ENCODE data around the gene RTL10.
"Not testable (repeated sequence)": the region's sequence is repeated elsewhere in the genome, so short reads cannot be mapped to it uniquely, and the experiment has no call there.

The RTL10 gene

DNA sequence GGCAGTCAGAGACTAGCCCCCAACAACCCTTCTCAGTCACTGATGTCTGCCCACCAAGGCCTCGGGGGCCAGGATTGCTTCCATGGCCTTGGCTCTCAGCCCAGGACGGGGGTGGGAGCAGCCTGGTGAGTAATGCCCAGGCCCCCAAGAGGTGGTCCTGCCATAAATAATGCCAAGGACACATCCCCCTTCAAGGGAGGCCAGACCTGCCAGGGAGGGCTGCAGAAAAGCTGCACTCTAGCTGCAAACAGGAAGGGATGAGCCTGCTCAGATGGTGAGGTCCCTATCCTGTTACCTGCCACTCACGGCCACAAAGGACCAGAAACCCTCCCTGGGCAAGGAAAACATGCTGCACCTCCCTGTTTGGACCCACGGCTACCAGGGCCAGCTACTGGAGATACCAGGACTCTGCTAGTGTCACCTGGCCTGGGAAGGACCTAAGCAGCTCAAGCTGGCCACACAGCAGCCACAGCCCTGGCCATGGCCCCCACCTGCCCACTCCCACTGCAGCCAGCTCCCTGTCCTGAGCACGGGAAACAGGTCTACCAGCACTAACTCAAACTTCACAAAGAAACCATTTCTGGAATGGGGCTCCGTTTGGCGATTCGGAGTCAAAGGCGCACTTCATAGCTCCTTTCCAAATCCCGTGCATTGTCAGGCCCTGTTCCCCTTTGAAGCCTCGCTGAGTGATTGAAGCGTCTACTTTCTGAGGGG, 12.1 kb downstream of the RTL10 start:
- no peak for DNase-seq

DNA sequence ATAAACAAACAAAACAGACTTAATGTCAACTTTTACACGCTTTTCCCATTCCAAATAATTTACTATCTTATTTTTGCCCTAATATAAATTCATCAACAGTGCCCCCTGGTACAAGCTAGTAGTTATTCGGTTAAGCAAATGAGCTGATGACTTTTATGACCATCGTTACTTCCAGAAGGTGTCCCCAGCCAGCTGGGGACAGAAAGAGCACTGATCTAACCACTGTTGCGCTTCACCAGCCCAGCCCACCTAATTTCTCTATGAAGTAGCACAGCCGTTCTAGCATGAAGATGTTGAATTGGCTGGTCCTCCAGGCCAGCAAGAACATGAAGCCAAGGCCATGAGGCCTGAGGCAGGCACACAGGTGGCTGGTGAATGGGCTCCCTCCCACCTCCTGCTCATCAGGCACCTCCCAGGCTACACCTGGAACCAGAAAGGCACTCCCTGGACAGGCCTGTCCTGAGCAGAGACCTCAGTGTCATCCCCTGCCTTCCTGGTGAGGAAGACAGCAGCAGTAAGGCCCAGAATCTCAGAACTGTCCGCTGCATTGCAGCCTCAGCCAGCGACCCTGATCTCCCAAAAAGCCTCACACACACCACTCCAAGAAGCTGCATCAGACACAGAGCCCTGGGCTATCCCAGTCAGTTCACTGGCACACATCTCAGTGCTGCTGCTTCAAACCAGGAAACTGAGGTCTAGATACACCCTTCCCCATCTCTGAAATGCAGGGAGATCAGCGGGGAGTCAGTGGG, 12.9 kb downstream of the RTL10 start:
- no peak for DNase-seq

DNA sequence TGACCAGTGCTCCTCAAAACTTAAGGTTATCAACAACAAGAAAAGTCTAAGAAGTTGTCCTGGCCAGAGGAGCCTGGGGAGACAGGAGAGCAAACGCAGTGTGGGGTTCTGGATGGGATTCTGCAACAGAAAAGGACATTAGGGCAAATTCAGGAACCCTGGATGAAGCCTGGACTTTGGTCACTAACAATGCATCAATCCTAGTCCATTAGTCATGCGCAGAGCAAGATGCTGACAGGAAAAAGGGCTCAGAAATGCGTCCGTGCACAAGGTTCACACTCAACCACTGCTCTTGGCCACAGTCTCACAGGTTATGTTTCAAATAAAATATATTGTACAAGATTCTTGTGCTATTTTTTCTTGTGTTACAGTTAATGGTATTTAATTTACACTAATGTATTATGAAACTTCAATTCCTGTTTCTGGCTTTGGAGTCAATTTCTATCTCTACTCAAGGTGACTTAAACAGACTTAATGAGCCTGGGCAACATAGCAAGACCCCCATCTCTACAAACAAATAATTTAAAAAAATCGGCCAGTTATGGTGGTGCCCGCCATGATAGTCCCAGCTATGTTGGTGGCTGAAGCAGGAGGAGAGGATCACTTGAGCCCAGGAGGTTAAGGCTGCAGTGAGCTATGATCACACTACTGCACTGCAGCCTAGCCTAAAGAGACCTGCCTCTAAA, 13.6 kb downstream of the RTL10 start:
- no peak for DNase-seq

DNA sequence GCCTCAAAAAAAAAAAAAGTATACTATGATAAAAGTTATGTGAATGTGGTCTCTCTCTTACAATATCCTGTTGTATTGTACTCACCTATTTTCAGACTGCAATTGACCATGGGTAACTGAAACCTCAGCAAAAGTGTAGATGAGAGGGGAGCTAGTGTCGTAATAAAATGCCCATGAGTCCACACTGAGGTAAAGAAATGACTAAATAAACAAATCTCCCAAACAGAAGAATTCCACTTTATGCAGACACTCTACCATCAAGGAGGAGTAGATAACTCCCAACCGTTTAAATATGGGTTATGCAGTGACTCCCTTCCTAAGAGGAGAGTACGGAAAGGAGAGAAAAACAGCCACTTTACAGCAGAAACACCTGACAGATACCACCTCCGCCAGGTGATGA, 14.6 kb downstream of the RTL10 start:
- no peak for DNase-seq

DNA sequence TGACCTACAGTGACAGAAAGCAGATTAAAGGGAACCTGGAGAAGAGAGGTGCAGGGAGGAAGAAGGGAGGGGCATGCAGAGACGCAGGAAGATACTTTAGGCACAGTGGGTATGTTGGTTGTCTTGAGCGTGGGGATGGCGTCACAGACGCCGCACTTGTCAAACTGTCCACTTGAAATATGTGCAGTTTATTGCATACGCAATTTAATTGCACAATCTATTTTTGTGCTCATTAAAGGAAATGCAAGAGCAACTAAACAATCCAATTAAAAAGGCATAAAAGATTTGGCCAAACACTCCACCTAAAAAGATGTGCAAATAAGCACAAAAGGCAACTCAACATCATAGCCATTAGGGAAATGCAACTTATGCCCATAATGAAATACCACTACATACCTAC, 16.8 kb downstream of the RTL10 start:
- no peak for DNase-seq

DNA sequence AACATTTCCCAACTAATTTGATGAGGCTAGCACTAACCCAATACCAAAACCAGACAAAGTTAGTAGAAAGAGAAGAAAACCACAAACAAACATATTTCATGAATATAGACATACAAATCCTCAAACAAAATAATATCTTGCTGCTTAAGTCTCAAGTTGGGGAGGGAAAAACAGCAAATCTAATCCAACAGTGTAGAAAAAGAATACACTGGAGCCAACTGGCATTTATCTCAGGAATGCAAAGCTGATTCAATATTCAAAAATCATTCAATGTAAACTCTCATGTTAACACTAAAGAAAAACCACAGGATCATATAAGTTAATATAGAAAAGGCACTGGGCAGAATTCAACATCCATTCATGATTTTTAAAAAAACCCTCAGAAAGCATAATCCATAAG, 18.2 kb downstream of the RTL10 start:
- no peak for DNase-seq

DNA sequence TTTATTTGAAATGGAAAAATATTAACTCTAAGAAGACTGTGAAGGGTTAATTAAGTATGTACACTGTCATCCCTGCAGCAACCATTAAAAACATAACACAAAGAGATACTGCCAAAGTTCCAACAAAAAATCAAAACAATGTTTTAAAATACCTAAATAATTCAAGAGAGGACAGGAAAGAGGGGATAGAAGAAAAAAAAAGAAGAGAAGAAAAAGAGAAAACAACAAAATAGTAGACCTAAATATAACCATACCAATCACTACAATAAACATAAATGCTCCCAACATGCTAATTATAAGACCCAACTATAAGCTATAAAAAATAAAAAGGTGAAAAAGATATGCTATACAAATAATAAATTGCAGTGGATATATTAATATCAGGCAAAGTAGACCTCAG, 20.1 kb downstream of the RTL10 start:
- DNase-seq = no peak

DNA sequence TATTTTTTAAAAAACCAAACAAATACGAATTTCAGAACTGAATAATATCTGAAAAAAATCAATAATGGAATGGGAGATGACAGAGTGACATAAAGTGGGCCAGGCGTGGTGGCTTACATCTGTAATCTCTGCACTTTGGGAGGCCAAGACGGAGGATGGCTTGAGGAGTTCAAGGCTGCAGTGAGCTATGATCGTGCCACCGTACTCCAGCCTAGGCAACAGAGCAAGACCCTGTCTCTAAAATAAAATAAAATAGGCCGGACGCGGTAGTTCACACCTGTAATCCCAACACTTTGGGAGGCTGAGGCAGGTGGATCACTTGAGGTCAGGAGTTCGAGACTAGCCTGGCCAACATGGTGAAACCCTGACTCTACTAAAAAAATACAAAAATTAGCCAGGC, 21.3 kb downstream of the RTL10 start:
- not testable (repeated sequence) for DNase-seq

DNA sequence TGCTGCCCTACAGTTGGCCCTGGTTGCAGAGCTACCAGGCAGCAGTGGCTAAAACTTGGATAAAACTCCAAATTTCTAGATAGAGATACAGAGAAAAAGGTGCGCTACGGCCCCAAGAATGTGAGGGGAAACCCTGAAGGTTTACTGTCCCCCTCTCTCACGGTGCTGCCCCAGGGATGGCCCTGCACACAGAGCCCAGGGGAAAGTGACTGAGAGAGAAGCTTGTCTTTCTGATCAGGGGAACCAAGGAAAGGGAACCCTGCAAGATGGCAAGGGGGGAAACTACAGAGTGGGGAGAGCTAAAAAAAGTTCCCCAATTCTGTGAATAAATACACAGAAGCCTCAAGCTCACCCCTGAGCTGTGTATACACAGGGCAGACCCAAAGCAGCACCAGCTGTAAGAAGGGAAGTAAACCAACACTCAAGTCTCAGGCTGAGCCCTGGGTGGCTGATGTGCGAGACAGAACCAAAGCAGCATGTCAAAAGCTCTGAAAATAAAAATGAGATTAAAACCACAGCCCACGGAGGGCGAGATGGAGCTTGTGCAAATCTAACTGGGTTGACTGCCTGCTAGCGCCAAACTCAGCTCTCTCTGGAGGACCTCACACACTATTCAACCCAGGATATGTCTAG, 22.1 kb downstream of the RTL10 start:
- no peak for DNase-seq

DNA sequence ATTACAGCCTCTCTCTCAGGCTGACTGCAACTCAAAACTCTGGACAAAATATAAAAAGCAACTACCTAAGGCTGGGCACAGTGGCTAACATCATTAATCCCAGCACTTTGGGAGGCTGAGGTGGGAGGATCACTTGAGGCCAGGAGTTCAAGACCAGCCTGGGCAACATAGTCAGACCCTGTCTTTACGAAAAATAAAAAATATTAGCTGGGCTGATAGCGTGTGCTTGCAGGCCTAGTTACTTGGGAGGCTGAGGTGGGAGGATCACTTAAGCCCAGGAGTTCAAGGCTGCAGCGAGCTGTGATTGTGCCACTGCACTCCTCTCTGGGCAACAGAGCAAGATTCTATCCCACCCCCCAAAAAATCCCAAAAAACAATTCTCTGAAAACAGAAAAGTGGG, 22.7 kb downstream of the RTL10 start:
- DNase-seq = not testable (repeated sequence)

DNA sequence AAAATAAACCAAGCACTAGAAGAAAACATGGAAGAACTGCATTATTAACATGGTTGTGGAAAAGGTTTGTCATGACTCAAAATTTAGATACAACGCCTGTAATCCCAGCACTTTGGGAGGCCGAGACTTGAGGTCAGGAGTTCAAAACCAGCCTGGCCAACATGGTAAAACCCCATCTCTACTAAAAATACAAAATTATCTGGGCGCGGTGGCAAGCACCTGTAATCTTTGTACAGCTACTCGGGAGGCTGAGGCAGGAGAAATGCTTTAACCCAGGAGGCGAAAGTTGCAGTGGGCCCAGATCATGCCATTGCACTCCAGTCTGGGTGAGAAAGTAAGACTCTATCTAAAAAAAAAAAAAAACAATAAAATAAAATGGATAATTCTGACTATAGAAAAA, 23.7 kb downstream of the RTL10 start:
- no peak for DNase-seq

DNA sequence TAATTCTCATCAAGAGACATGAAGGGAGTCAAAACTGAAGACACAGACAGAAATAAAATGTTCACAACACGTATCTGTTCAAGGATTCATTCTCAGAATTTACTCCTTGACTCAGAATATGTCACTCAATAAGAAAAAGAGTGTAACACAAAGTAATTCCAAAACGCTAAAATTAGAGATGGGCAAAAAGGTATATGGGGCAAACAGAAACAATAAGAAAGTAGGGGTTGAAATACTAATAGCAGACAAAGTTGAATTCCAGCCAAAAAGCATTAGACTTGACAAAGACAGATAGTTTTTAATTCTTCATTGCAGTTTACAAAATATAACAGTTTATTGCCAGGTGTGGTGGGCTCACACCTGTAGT, 26.7 kb downstream of the RTL10 start:
- DNase-seq = no peak

DNA sequence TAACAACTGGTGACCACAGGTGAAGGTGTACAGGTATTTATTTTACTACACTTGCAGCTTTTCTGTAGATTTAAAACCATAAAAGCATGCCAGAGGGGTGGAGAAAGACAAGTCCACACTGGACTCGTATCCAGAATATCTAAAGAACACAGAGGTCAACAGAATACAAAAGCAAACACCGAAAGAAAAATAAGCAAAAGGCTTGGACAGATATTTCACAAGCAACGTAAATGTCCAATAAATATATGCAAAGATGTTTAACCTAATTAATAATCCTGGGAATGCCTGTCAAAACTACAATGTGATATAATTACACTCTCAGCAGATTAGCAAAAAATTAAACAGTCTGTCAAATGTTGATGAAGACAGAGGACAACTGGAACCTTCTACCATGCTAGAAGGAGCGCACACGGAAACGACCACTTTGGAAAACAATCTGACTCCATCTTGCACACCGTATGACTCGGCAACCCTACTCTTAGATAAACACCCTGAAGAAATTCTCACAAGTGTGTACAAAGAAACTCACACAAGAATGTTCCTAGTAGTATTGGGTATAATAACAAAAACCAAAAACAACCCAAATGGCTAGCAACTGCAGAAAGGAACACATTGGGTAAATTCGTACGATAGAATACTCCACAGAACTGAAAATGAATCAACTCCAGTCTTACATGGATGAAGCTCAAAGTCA, 27.2 kb downstream of the RTL10 start:
- no peak for DNase-seq

DNA sequence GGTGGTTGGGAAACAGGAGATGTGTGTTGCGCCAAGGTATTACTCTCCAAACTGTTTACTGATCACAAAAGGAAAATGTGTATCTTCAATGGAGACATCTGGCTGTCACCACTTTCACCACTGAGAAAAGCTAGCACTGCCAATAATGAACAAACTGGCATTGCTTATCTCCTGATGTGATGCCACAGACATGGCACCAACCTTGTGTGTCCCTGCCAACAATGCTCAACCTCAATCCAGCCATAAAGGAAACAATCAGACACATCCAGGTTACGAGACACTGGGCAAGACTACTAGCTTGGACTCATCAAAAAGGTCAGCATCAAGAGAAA, 28.1 kb downstream of the RTL10 start:
- no peak for DNase-seq

DNA sequence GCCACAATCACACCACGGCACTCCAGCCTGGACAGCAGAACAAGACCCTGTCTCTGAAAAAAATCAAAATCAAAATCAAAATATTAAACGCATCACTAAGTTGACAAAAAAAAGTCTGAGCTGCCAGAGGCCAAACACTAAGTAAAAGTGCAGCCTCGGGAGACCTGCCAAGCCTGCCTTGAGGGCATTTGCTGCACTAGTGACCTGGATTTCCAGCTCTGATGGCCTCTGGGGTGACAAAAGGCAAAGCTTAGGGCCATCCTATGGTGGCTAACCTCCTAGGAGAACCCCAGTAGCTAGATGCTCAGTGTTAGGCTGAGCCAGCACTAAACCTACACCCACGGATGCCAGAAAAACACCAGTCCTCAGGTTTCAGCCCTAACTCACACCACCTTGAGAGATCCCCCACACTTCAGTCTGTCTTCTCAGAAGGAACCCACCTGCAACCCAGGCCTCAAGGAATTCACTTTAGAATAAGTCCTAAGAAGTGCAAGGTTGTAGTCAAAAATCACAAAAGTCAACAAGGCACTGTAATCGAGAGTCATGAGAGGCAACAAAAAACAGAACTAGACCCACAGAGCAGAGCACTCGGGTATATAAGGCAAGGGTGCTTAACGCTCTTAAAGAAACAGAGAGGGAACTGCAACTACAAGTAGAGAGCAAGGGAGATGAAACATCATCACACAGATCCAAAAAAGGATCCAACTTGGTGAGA, 28.6 kb downstream of the RTL10 start:
- no peak for DNase-seq

DNA sequence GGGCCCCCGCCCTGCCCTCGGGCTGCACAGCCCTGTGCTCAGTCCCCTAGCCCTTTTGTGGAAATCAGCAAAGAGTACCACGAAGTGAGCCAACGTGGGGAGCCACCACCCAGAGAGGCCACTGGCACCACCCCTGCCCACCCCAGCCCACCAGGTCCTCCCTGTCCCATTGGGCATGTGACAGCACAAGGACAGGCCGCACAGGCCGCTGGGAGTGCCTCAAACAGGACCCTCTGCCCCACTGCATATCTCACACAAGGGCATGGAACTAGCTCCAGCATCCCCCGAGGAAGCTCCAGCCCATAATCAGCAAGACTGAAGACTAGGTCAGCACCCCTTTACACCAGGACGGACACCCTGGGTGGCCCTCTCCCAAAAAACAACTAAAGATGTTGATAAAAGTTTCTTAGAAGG, 29.7 kb downstream of the RTL10 start:
- no peak for DNase-seq

DNA sequence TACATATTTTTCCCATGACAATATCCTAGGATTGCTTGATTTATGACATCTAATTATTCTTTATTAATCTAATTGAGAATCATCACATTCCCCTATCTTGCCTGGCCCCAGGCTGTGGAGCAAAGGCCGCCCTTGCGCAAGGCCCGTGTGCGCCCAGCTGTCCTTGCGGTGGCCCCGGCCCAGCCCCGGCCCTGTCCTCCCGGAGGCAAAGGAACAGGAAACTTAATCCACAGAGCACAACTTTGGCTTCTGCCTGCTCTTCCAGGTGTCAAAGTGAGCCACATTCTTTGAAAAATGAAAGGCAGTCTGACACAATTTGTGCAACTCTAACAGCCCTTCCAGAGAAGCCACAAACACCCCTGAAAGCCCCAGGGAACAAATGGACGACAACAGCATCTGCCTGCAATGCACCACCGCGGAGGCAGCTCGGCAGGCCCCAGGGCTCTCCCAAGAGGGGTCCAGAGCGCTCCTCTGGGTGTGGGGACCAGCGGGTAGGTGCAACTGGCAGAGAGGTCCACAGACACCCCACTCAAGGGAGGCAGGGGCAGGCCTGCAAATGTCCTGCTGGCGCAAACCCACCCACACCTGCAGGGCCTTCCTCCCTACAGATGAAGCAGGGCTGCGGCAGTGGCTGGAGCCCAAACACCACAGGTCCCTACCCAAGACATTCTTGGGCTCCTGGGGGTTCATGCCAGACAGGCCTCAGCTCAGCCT, 30.3 kb downstream of the RTL10 start:
- DNase-seq = no peak

DNA sequence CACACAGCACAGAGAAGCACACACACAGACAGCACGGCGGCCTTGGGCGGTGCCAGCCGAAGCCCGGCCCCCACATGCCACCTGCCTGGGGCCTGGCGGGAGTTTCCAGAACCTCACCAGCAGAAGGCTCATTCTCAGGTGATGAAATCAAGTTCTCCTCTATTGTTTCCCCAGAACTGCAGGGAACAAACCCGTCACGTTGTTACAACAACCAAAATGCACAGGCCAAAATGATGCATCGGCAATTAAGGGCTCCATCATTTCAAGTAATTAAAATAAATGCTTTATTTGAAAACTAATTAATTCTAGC, 30.8 kb downstream of the RTL10 start:
- DNase-seq = no peak

DNA sequence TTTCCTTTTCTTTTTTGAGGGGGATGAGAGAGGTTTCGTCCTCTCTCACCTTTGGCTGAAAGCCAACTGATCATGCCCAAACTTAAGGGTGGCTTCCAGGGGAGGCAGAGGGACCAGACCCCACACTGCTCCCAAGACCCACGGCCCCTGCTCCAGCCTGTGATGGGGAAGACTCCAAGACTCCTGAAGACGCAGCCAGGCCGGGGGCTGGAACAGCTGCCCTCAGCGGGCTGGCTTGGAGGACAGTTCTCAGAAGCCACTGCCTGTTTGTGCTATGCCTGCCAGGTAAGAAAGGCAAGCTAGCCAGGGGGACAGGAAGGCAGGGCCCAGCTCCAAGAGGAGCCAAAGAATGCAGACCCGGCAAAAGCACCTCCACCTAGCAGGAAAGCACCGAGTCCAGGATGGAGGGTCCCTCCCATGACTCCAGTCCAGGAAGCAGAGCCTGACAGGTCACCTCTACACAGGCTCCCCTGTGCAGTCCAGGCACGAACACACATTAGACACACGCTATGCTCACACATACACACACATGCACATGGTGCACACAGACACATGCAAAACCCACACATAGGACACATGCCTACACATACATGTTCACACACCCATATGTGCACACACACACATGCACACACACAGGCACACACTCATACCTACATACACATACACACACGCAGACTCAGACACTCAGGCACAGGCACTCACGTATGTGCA, 31.3 kb downstream of the RTL10 start:
- DNase-seq = no peak

DNA sequence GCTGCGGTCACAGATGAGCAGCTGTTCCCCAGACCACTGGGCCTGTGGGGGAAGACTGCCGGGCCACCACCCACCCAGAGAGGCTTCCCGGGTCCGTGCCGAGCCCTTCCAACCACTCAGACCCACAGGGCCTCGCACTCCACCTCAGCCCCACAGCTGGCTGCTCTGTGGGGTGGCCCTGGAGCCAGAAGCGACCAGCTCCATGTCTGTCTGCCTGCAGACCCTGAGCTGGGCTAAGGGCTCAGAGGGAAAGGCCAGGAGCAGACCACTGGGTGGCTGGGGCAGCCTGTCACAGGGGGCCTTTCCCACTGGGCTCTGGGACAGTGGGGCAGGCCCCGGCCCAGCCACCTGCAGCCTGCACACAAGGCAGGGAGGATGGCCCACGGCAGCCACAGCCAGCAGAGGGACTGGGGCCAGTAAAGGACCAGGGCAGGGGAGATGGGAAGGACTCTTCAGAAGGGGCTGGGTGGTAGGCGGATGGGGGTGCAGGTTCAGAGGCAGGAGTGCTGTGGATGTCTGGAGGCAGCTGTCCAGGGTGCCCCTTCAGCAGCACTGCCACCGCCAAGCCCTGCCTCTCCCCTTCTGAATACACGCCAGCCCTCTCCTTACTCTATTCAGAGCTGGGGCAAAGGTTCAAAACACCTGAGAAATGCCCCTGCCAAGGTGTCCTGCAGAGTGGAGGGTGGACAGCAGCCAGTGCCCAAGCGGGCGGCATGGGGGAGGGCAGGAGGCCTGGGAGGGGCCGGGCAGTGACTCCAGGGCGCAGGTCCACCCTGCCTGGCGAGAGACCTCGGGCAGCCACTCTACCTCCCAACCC, 32.2 kb downstream of the RTL10 start:
- no peak for DNase-seq
